B cell (primary cell): ENCODE data around the gene SLC30A3.

Experiments
- CTCF ChIP-seq: fragments of 200-600 bp; IDR thresholded peaks from one replicate; pipeline ENCODE4 v1.8.0; 2022; ENCODE audit warnings: antibody characterized with exemption, mild to moderate bottlenecking
- EZH2 ChIP-seq: IDR thresholded peaks from 2 replicates; pipeline ENCODE4 v1.6.1; 2012; ENCODE audit warnings: borderline replicate concordance, low read depth, mild to moderate bottlenecking, moderate library complexity, low read length; ENCODE audit not compliant: insufficient read depth, poor library complexity, severe bottlenecking

- no peak for TF ChIP-seq CTCF
- TF ChIP-seq EZH2, result no peak
Observed at GRCh38 chr2:27281855-27282559, 19.2 kb upstream of the SLC30A3 start, which contains the start of gene TRIM54.
